OCI-LY1 (cell line): Measurements from ENCODE around the gene YWHAQ.

Source experiments
- H2AFZ ChIP-seq: fragments of 200-600 bp; sonication (generic), shearing (Covaris generic); 2 replicates; pipeline ENCODE4 v1.6.0; 2014; ENCODE audit warnings: antibody characterized with exemption, mild to moderate bottlenecking, low read length
- H3F3A ChIP-seq: fragments of 200-600 bp; sonication (generic), shearing (Covaris generic); 2 replicates; pipeline ENCODE4 v1.6.0; 2014; ENCODE audit warnings: mild to moderate bottlenecking, antibody characterized with exemption, low read length, moderate library complexity; ENCODE audit not compliant: insufficient read depth
- H3K27ac ChIP-seq: fragments of 200-600 bp; sonication (generic); 2 replicates; pipeline ENCODE4 v1.5.1; 2014; ENCODE audit warnings: low read length, mixed run types, mild to moderate bottlenecking, low read depth; ENCODE audit not compliant: poor library complexity, severe bottlenecking
- H3K27me3 ChIP-seq: fragments of 200-600 bp; sonication (generic); 2 replicates; pipeline ENCODE4 v1.6.0; 2014; ENCODE audit warnings: antibody characterized with exemption, mild to moderate bottlenecking, low read length, moderate library complexity; ENCODE audit not compliant: insufficient read depth
- H3K36me3 ChIP-seq: fragments of 200-600 bp; sonication (generic); 2 replicates; pipeline ENCODE4 v1.6.1; 2014; ENCODE audit warnings: mild to moderate bottlenecking, antibody characterized with exemption, low read length, moderate library complexity, mixed read lengths; ENCODE audit not compliant: insufficient read depth
- H3K4me1 ChIP-seq: fragments of 200-600 bp; sonication (generic); 2 replicates; pipeline ENCODE4 v1.5.1; 2014; ENCODE audit warnings: mild to moderate bottlenecking, low read length, moderate library complexity; ENCODE audit not compliant: insufficient read depth, severe bottlenecking
- H3K4me2 ChIP-seq: fragments of 200-600 bp; sonication (generic), shearing (Covaris generic); 2 replicates; pipeline ENCODE4 v1.6.1; 2014; ENCODE audit warnings: low read length
- H3K4me3 ChIP-seq: fragments of 200-600 bp; sonication (generic); 2 replicates; pipeline ENCODE4 v1.5.1; 2014; ENCODE audit warnings: low read length, low read depth, mild to moderate bottlenecking, mixed read lengths; ENCODE audit not compliant: poor library complexity, severe bottlenecking
- H3K79me2 ChIP-seq: fragments of 200-600 bp; shearing (Covaris generic); 2 replicates; pipeline ENCODE4 v1.6.1; 2016; ENCODE audit warnings: mixed run types, low read length, mixed read lengths; ENCODE audit not compliant: insufficient read depth
- H3K9ac ChIP-seq: fragments of 200-600 bp; sonication (generic), shearing (Covaris generic); 2 replicates; pipeline ENCODE4 v1.6.1; 2014; ENCODE audit warnings: mild to moderate bottlenecking, low read length, mixed read lengths
- H3K9me2 ChIP-seq: fragments of 200-600 bp; sonication (generic), shearing (Covaris generic); 2 replicates; pipeline ENCODE4 v1.6.1; 2014; ENCODE audit warnings: low read depth, mild to moderate bottlenecking, low read length, mixed read lengths
- H3K9me3 ChIP-seq: fragments of 200-600 bp; shearing (Covaris generic); 2 replicates; pipeline ENCODE4 v1.6.1; 2014; ENCODE audit warnings: low read length, mixed read lengths
- H4K20me1 ChIP-seq: fragments of 200-600 bp; sonication (generic), shearing (Covaris generic); 2 replicates; pipeline ENCODE4 v1.6.0; 2016; ENCODE audit warnings: mild to moderate bottlenecking, low read length; ENCODE audit not compliant: insufficient read depth
- EZH2 ChIP-seq: fragments of 200-600 bp; sonication (generic), shearing (Covaris generic); IDR thresholded peaks from 2 replicates; pipeline ENCODE4 v1.8.0; 2017; ENCODE audit warnings: borderline replicate concordance, mixed run types, mild to moderate bottlenecking, antibody characterized with exemption, low read length, moderate library complexity, mixed read lengths
- TF ChIP-seq, protein P1 (sequence below): fragments of 200-600 bp; sonication (generic), shearing (Covaris generic); IDR thresholded peaks from 2 replicates; pipeline ENCODE4 v1.5.1; 2017; ENCODE audit warnings: mild to moderate bottlenecking, antibody characterized with exemption, low read length, moderate library complexity, mixed read lengths

YWHAQ gene

GRCh38 chr2:9573840-9574239 lies 57.0 kb downstream of the YWHAQ start:
- Histone ChIP-seq H3K36me3 (no peaks in the 10 kb centered on the region), H3K79me2 (no peaks in the 10 kb centered on the region), H3K9me3 (no peaks in the 10 kb centered on the region), H2AFZ (no peak overlapping the region), H3K4me2 (no peak overlapping the region), H3K9me2 (no peaks in the 10 kb centered on the region), H3K27ac (no peak overlapping the region), H3K27me3 (no peaks in the 10 kb centered on the region), H3K4me1 (no peaks in the 10 kb centered on the region), H3K9ac (no peak overlapping the region), H3K4me3 (no peak overlapping the region), H3F3A (no peaks in the 10 kb centered on the region), H4K20me1 (no peaks in the 10 kb centered on the region)
- TF ChIP-seq EZH2, result no peak
- TF ChIP-seq, protein P1, sequence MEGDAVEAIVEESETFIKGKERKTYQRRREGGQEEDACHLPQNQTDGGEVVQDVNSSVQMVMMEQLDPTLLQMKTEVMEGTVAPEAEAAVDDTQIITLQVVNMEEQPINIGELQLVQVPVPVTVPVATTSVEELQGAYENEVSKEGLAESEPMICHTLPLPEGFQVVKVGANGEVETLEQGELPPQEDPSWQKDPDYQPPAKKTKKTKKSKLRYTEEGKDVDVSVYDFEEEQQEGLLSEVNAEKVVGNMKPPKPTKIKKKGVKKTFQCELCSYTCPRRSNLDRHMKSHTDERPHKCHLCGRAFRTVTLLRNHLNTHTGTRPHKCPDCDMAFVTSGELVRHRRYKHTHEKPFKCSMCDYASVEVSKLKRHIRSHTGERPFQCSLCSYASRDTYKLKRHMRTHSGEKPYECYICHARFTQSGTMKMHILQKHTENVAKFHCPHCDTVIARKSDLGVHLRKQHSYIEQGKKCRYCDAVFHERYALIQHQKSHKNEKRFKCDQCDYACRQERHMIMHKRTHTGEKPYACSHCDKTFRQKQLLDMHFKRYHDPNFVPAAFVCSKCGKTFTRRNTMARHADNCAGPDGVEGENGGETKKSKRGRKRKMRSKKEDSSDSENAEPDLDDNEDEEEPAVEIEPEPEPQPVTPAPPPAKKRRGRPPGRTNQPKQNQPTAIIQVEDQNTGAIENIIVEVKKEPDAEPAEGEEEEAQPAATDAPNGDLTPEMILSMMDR, result peak; percentile 19; the same call in 1 of the 2 replicates

- H3K9ac ChIP-seq, result no peak overlapping the region
- H2AFZ ChIP-seq, result no peak overlapping the region
- no peaks in the 10 kb centered on the region for H4K20me1 ChIP-seq
- H3K27me3 ChIP-seq, result no peaks in the 10 kb centered on the region
- H3K36me3 ChIP-seq, result no peaks in the 10 kb centered on the region
- H3K4me3 ChIP-seq, result no peak overlapping the region
- H3K4me1 ChIP-seq, result no peaks in the 10 kb centered on the region
- no peaks in the 10 kb centered on the region for H3F3A ChIP-seq
- H3K9me3 ChIP-seq, result no peaks in the 10 kb centered on the region
- no peaks in the 10 kb centered on the region for H3K9me2 ChIP-seq
- no peaks in the 10 kb centered on the region for H3K79me2 ChIP-seq
- H3K4me2 ChIP-seq, result no peak overlapping the region
- TF ChIP-seq, protein P1, result peak; percentile 20; the same call in 1 of the 2 replicates
- no peak for TF ChIP-seq EZH2
- no peak overlapping the region for H3K27ac ChIP-seq
These were observed 57.6 kb downstream of the YWHAQ start for GRCh38 chr2:9573013-9573720.

DNA sequence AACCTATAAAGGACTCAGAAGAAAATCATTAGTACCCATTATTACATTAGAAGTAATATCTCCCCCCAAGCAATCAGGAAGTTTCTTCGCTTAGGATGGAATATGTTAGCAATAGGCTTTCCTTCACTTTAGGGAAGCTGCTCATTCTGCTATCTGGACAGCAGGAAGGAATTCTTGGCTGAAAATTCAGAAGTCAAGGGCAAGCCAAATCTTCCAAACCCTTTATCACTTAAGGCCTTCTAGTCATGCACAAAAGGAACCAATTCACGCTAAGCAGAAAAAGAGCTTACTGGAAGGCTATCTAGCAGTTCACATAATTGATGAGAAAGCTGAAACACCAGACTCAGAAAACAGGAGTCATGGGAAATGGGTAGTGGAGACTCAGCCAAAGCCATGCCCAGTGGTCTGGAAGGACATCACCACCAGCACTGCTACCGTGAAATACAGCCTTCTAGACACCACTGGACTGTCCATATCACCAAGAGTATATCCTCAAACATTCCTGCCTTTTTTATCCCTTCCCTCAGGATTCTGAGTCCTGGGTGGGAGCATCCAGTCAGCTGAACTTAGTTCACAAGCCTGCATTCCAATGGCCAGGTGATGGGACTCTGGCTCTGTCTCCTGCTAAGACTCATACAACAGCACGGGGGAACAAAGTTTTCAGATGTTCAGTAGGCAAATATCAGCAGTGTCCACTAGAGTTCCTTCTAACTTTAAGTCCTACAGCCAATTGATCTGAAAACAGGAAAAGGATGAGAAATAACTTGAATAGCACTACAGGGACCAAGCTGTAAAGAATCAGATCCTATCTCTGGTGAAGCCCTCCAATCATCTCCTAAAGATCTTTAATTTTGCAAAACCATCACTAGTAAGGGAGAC lies 60.4 kb downstream of the YWHAQ start:
- Histone ChIP-seq H3K9me3 (no peaks in the 10 kb centered on the region), H3K9me2 (no peaks in the 10 kb centered on the region), H3K27me3 (no peaks in the 10 kb centered on the region), H2AFZ (no peak overlapping the region), H3K36me3 (no peaks in the 10 kb centered on the region), H3F3A (no peaks in the 10 kb centered on the region), H3K4me3 (no peak overlapping the region), H3K27ac (no peak overlapping the region), H3K79me2 (no peaks in the 10 kb centered on the region), H4K20me1 (no peaks in the 10 kb centered on the region), H3K9ac (no peak overlapping the region), H3K4me2 (no peak overlapping the region), H3K4me1 (no peaks in the 10 kb centered on the region)
- no peak for TF ChIP-seq EZH2
- TF ChIP-seq, protein P1, result no peak
